Suprapubic skin (tissue), 3 donors: Measurements from ENCODE around the gene NTN1.

Experiments used
- CTCF ChIP-seq, 2 donors: fragments of 200-600 bp in 1 of 2; fragments of 450-650 bp in 1 of 2; sonication (generic) in 1 of 2; IDR thresholded peaks; one replicate each; pipeline ENCODE4 v1.5.1; 2016 to 2019; ENCODE audit warnings: antibody characterized with exemption in 2 of 2, mild to moderate bottlenecking in 1 of 2, moderate library complexity in 1 of 2
- POLR2AphosphoS5 ChIP-seq, 3 donors: sonication (generic); formaldehyde crosslinking; IDR thresholded peaks; one replicate each; pipeline ENCODE4 v1.6.1; 2017; ENCODE audit warnings: antibody characterized with exemption in 3 of 3

- TF ChIP-seq CTCF (IDR thresholded peaks at IDR 0.05) (no peak), POLR2AphosphoS5 (IDR thresholded peaks at IDR 0.05) (no peak)
Measured at GRCh38 chr17:9150446-9151090, 129.3 kb downstream of the NTN1 start.
